Measurements from ENCODE around the gene SGCD. TPM values are rescaled to one million over a fixed set of nuclear protein-coding genes. Genes with fewer than 3 reads are reported as not detected.

Gene SGCD
- total RNA-seq, 2 experiments from 2014 or later = not detected

GRCh38 chr5:156399323-156399722, 72.4 kb downstream of the SGCD start:
- H3K27ac ChIP-seq (ENCODE audit: low read depth in 1 of 2, low read length in 2 of 2) = no peak overlapping the region
- POLR2A ChIA-PET = no interaction called here
- CTCF ChIA-PET = no interaction called here
- H3K36me3 ChIP-seq (ENCODE audit: insufficient read depth, low read length) = no peaks in the 10 kb centered on the region
- no peaks in the 10 kb centered on the region for H3K36me3 Mint-ChIP-seq (ENCODE audit: low read depth)
- H3K4me1 Mint-ChIP-seq (ENCODE audit: low read depth) = peaks cover 6% of the 10 kb centered on the region
- H3K27me3 ChIP-seq (ENCODE audit: control insufficient read depth in 1 of 2, insufficient read depth in 2 of 2, low read length in 2 of 2) = no peaks in the 10 kb centered on the region
- H3K4me3 ChIP-seq (ENCODE audit: low read length) = no peak overlapping the region
- no peak for DNase-seq
- ATAC-seq (ENCODE audit: poor library complexity) = no peak
- TF ChIP-seq CTCF (IDR thresholded peaks at IDR 0.05) = no peak
- peaks cover 6% of the 10 kb centered on the region for H3K4me1 ChIP-seq (ENCODE audit: insufficient read depth, low read length)
- H3K27me3 Mint-ChIP-seq = peaks cover 8% of the 10 kb centered on the region
- no peak overlapping the region for H3K4me3 Mint-ChIP-seq
- no peaks in the 10 kb centered on the region for H3K9me3 Mint-ChIP-seq
- no peak overlapping the region for H3K27ac Mint-ChIP-seq
- intact Hi-C loops (cut with DNase I, micrococcal nuclease) = no loop called here
- no peaks in the 10 kb centered on the region for H3K9me3 ChIP-seq (ENCODE audit: control insufficient read depth in 1 of 2, insufficient read depth in 1 of 2, low read length in 2 of 2)

- H3K9me3 ChIP-seq (ENCODE audit: control insufficient read depth in 1 of 2, insufficient read depth in 1 of 2, low read length in 2 of 2) = no peaks in the 10 kb centered on the region
- H3K4me1 Mint-ChIP-seq (ENCODE audit: low read depth) = peaks cover 6% of the 10 kb centered on the region
- TF ChIP-seq CTCF (IDR thresholded peaks at IDR 0.05) = no peak
- no peak overlapping the region for H3K4me3 ChIP-seq (ENCODE audit: low read length)
- intact Hi-C loops (cut with DNase I, micrococcal nuclease) = no loop called here
- ATAC-seq (ENCODE audit: poor library complexity) (no peak), DNase-seq (no peak)
- POLR2A ChIA-PET = no interaction called here
- no peaks in the 10 kb centered on the region for H3K36me3 Mint-ChIP-seq (ENCODE audit: low read depth)
- H3K4me1 ChIP-seq (ENCODE audit: insufficient read depth, low read length) = peaks cover 6% of the 10 kb centered on the region
- H3K36me3 ChIP-seq (ENCODE audit: insufficient read depth, low read length) = no peaks in the 10 kb centered on the region
- H3K4me3 Mint-ChIP-seq = no peak overlapping the region
- no peak overlapping the region for H3K27ac Mint-ChIP-seq
- H3K27me3 Mint-ChIP-seq = peaks cover 8% of the 10 kb centered on the region
- no peak overlapping the region for H3K27ac ChIP-seq (ENCODE audit: low read depth in 1 of 2, low read length in 2 of 2)
- H3K27me3 ChIP-seq (ENCODE audit: control insufficient read depth in 1 of 2, insufficient read depth in 2 of 2, low read length in 2 of 2) = no peaks in the 10 kb centered on the region
- H3K9me3 Mint-ChIP-seq = no peaks in the 10 kb centered on the region
- CTCF ChIA-PET = no interaction called here
Measured at GRCh38 chr5:156400231-156400986, 73.4 kb downstream of the SGCD start.

- intact Hi-C loops (cut with DNase I, micrococcal nuclease) = no loop called here
- no peak for ATAC-seq (ENCODE audit: poor library complexity)
- POLR2A ChIA-PET = no interaction called here
Measured at GRCh38 chr5:156401804-156402203, 74.8 kb downstream of the SGCD start.

More at GRCh38 chr5:156401804-156402203, 74.8 kb downstream of the SGCD start:
- Histone ChIP-seq H3K27me3 (ENCODE audit: control insufficient read depth in 1 of 2, insufficient read depth in 2 of 2, low read length in 2 of 2) (no peaks in the 10 kb centered on the region), H3K4me1 (ENCODE audit: insufficient read depth, low read length) (peaks cover 6% of the 10 kb centered on the region), H3K9me3 (ENCODE audit: control insufficient read depth in 1 of 2, insufficient read depth in 1 of 2, low read length in 2 of 2) (no peaks in the 10 kb centered on the region), H3K36me3 (ENCODE audit: insufficient read depth, low read length) (no peaks in the 10 kb centered on the region), H3K4me3 (ENCODE audit: low read length) (peak overlapping the region; percentile 27), H3K27ac (ENCODE audit: low read depth in 1 of 2, low read length in 2 of 2) (no peak overlapping the region)
- Mint-ChIP-seq H3K27ac (no peak overlapping the region), H3K4me3 (no peak overlapping the region), H3K4me1 (ENCODE audit: low read depth) (peaks cover 6% of the 10 kb centered on the region), H3K36me3 (ENCODE audit: low read depth) (no peaks in the 10 kb centered on the region), H3K9me3 (no peaks in the 10 kb centered on the region), H3K27me3 (peaks cover 8% of the 10 kb centered on the region)
- no peak for DNase-seq
- no peak for TF ChIP-seq CTCF (IDR thresholded peaks at IDR 0.05)
- CTCF ChIA-PET = no interaction called here

All from CD4-positive, alpha-beta T cell (primary cell).